Measurements from ENCODE around the gene ANTXR1.
"Not testable (repeated sequence)": the region's sequence is repeated elsewhere in the genome, so short reads cannot be mapped to it uniquely, and the experiment has no call there.

ANTXR1 gene

DNA sequence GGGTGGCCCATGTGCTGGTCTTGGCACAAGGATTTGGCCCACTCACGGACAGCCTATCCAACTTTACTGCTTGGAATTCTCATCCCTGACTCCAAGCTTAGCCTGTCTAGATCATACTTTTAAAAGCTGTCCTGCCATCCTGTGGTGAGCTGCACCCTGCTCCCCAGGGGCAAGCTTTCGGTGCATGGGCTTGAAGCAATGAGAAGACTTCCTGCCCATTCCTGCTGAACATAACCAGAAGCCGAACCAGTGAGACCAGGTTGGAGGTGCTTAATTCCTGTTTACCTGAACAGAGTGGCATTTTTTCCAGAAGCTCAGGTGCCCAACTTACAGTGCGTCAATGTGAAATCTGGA lies 154.5 kb downstream of the ANTXR1 start:
- DNase-seq, result no peak

DNA sequence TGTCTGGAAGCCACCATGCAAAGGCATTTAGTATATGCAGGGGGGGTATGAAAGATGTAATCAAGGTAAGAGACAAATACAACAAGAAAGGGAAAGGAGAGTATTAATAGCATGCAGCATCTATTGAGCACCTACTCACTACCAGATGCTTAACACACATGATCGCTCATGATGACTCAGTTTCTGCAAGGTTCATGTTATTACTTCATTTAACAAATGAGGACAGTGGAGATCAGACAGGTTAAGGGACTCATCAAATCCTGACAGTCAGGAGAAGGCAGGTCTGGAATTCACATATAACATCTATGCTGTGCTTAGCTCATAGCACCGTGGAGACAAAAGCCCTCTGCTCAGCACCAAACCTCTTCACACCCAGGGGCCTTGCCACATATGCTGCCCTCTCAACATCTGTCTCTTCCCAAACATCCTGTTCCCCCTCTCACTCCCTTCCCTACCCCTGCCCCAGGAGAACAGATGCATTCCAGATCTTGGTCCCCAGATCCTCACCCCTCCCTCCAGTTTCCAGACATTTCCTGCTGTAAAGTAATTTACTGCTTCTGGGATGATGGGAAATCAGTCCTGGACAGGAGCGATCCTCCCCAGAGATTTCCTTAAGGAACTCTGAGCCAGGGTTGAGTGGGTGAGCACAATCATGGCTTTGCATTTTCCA lies 155.3 kb downstream of the ANTXR1 start:
- no peak for DNase-seq

- no peak for DNase-seq
These were observed 156.1 kb downstream of the ANTXR1 start for GRCh38 chr2:69168950-69169654.

DNA sequence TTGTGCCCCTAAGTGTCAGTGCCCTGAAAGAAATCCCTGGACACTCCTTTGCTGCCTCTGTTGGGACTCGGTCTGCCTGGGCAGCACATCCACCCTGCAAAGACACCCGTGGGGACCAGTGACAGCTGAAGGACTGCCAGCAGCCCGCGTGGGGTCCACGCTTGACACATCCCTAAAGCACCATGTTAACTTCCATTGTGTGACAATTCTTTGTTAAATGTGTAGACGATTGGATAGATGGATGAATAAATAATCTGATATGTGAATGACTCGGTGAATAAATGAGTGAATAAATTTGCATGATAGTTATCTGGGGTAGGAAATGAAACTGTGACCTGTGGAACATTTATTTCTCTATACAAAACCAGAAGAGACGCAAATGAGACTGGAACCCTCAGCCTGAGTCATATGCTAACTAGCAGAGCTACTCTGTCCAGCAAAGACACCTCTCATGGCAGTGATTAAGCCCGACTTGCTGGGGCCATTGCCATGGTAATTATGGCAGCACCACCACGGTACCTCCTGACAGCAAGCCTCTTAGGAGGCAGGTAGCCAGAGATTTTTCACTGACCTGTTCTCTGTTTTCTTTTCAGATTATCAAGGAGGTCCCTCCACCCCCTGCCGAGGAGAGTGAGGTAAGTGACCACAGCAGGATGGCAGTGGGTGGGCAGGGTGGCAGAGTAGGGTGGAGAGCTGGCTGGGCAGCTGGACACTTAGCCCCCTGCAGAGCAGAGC lies 156.8 kb downstream of the ANTXR1 start:
- DNase-seq, result no peak

DNA sequence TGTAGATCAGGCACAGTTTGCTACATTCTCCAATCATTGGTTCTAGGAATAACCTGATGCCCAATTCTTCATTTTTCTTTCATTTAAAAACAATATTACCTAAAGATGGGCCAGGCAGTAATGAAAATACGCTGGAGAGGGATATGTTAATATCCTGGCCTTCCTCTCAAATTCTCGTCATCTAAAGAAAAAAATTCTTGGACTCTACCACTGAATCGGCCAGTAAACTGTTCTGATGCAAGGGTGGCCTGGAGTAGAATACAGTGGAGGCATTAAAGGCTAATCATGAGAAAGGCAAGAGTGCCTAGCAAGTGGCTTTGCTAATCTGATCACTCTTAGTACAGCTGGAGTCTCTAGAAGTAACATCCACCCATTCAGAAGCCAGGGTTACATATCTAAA lies 157.7 kb downstream of the ANTXR1 start:
- no peak for DNase-seq

- DNase-seq, result no peak
These were observed 158.3 kb downstream of the ANTXR1 start for GRCh38 chr2:69171116-69171896.

DNA sequence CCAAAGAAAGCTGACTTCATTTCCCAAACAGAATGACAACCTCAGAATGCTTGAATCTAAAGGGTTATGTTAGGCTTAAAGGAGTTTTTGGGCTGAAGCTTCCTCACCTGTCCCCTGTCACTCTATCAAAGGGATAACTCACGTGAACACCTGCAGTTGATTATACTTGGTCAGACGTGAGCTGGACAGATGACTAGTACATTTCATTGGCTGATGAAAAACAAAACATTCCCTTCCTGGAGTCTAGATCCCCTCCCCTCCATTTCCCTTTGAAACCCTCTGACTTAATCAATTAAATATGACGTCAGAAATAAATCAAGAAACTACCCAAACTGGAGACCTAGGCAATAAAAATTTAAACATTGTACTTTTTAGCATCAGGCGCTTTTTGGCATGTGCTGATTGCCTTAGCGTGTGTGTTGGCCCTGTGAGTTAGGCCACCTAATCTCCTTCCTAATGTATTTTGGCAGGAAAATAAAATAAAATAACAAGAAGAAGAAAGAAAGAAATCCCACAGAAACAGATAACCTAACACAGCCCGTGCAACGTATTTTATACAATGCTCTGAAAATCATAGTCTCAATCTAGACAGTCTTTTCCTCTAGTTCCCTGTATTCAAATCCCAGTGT lies 159.0 kb downstream of the ANTXR1 start:
- no peak for DNase-seq

DNA sequence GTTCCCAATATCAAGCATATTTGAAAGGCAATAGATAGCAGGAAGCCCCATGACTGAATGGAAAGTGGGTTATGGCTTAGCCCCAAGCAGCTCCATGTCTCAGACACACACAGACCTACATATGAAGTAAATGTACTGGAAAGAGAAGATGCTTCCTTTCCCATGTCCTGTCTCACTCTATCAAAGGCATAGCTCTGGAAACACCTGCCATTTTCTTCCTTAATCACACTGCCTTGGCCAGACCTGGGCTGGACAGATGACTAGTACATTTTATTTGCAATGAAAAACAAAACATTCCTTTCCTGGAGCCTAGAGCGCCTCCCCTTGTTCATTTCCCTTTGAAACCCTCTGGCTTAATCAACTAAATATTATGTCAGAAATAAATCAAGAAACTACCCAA lies 160.7 kb downstream of the ANTXR1 start:
- DNase-seq, result no peak

DNA sequence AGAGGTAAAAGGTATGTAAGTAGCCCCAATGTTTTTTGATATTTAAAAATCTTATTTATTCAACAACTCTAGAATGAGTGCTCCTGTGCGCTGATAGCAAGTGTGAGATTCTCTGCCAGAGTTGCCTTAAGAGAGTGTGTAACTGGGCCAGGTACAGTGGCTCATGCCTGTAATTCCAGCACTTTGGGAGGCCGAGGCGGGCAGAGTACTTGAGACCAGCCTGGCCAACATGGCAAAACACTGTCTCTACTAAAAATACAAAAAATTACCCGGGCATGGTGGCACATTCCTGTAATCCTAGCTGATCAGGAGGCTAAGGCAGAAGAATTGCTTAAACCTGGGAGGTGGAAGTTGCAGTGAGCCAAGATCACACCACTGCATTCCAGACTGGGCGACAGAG lies 161.2 kb downstream of the ANTXR1 start:
- DNase-seq, result not testable (repeated sequence)

- DNase-seq, result no peak
These were observed 163.1 kb downstream of the ANTXR1 start for GRCh38 chr2:69175790-69176715.

GRCh38 chr2:69177063-69177771 lies 164.2 kb downstream of the ANTXR1 start:
- DNase-seq, result peak; percentile 39

DNA sequence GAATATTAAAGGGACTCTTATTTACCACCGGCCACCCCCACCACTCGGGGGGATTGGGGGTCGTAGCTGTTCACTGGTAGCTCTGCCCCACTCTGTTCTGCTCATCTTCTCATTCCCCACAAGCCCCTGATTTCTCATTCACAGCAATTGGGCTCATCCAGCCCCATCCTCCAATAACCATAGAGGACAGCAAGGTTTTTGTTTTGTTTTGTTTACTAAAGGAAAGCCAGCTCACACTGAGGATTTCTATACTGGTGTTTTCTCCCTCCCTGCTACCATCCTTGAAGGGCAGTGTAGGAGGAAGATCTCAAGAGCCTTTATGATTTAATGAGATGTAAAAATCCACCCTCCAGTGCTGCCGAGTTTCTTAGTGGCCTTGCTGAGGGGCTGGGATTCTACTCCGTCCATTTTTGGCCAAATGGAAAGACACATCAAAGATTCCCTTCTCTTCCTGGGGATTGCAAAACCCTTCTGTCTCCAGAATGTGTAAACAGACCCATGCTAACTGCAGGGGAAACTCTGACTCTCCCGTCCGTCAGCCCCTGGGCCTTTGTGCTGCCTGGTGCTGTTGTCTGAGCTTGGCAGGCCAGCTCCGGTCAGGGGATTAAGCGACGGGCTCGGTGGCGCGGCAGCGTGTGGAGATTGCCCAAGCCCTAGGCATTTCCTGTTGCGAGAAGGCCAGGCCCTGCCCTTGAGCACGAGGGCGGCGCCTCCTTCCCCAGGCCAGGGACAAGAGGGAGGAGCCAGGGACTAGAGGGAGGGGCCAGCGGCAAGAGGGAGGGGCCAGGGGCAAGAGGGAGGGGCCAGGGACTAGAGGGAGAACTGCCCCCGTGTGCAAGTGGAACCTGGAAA lies 165.0 kb downstream of the ANTXR1 start:
- peak; percentile 70 for DNase-seq

DNA sequence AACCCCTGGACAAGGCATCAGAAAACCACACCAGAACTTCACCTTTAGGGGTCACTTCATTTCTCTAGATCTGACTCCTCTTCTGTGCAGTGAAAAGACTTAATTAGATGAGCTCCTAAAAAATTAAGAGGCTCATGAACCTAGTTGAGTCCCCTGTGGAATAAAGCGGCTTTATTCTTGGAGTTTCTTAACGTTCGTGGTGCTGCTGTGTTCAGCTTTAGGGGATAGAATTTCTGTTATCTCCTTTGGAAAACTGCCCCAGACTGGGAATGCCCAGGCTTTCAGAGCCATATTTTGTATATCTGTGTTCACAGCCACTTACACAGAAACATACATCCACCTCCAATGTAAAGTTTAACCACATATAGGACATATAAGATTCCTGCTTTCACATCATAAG lies 165.8 kb downstream of the ANTXR1 start:
- DNase-seq, result no peak

DNA sequence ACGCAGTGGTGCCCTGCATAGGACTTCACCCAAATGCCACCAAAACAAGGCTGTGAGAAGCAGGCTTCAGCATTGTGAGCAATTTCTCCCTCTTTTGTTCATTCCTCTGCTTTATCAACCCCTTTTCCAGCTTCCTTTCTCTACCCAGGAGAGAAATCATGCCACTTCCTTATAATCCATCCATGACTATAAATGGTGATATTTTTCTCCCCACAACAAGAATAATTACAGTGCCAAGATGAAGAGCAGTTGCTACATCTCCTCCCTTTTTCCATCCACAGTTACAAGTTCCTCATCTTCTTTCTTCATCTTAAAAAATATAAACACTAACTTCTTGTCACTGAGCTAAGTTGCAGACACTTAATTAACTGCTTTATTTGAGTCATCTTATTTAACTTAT lies 167.2 kb downstream of the ANTXR1 start:
- no peak for DNase-seq

DNA sequence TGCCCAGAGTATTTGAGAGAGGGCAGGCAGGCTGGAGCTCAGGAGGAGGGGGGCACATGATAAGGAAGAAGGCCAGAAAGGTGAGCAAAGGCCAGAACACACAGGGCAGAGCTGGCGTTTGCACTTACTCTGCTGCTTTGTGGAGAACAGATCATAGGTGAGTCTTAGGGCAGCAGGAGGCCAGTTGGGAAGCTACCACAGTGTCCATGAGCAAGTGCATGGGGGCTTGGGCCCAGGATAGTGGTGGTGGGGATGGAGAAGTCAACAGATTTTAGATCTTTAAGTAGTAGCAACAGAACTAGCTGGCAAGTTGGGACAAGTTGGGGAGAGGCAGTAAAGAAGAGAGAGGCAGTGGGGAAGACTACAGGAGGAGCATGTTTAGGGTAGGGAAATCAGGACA lies 168.0 kb downstream of the ANTXR1 start:
- DNase-seq, result no peak

DNA sequence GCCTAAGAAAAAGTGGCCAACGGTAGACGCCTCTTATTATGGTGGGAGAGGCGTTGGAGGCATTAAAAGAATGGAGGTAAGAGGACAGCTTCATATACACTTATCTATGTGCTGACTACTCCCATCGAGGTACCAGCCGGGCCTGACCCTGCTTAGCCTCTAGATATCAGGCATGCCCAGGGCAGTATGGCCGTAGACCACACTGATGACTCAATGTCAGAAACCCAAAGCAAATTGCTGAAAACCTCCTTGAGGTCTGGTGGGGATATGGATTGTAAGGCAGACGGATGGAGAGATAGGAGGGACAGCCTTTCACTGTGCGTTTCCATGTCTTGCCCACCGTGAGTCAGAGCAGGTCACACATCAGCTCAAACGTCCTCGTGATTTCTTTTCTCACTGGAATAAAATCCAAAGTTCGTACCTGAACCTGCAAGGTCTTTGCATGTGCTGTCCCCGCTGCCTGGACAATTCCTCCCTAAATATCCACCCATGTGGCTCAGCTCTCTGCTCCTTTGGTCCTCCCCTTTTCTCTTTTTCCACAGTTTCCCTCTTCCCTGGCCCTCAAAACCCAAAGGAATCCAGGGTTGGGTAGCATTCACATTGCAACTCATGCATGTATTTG lies 168.9 kb downstream of the ANTXR1 start:
- DNase-seq, result peak; percentile 77

DNA sequence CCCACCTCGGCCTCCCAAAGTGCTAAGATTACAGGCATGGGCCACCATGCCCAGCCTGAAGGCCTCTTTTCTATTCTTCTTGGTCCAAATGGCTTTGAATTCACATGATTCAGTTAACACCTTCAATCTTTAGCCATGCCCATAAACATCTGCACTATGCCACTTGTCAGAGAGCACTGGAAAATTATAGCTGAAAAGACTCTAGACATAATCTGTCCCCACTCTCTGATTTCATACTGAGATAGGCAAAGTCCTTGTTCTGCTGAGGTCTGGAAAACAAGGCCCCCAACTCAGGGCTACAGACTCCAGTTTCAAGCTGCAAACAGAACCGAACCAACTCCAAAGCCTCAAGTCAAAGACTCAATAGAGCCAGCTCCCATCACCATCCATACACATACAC lies 170.7 kb downstream of the ANTXR1 start:
- no peak for DNase-seq

DNA sequence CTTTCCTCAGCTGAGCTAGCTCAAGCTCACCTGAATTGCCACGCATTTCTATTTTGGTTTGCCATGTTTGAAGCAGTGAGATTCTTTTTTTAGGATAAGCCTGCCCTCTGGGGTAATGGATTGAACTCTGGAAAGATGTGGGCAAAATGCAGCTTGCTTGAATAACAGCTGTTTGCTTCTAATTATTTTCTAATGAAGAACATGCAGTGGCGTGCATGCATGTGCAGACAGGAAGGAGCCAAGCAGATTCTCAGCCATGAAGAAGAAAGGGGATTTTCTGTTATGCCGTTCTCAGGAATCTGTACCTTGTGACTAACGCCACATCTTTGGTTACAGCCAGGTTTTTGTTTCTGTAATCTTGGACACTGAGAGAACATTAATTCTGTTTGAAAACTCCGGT lies 171.2 kb downstream of the ANTXR1 start:
- no peak for DNase-seq

GRCh38 chr2:69185807-69186206 lies 172.8 kb downstream of the ANTXR1 start:
- no peak for DNase-seq

GRCh38 chr2:69186614-69187013 lies 173.6 kb downstream of the ANTXR1 start:
- DNase-seq, result no peak
